Chondrocyte (in vitro differentiated cells): ENCODE data around the gene TFEB. TPM values are rescaled to one million over a fixed set of nuclear protein-coding genes. Genes with fewer than 3 reads are reported as not detected.

Experiments
- DNase-seq: peaks from one replicate; pipeline ENCODE4 v3.0.0; 2021; ENCODE audit warnings: mixed read lengths, low spot score
- H3K27ac Mint-ChIP-seq: one replicate; pipeline ENCODE4 v1.8.0; 2021; ENCODE audit warnings: mild to moderate bottlenecking, moderate library complexity, mixed read lengths; ENCODE audit not compliant: unreplicated experiment
- H3K27me3 Mint-ChIP-seq: 2 replicates; pipeline ENCODE4 v1.8.0; 2021; ENCODE audit warnings: low read depth, mixed read lengths
- H3K36me3 Mint-ChIP-seq: 2 replicates; pipeline ENCODE4 v1.8.0; 2021; ENCODE audit warnings: low read depth, mixed read lengths
- H3K4me1 Mint-ChIP-seq: 2 replicates; pipeline ENCODE4 v1.8.0; 2021; ENCODE audit warnings: low read depth, mild to moderate bottlenecking, mixed read lengths
- H3K4me3 Mint-ChIP-seq: one replicate; pipeline ENCODE4 v1.8.0; 2021; ENCODE audit warnings: mild to moderate bottlenecking, moderate library complexity, mixed read lengths; ENCODE audit not compliant: unreplicated experiment
- H3K9me3 Mint-ChIP-seq: 2 replicates; pipeline ENCODE4 v1.8.0; 2021; ENCODE audit warnings: low read depth, mixed read lengths
- total RNA-seq: library from RNA; stranded (reverse); gene quantifications from 3 replicates; pipeline ENCODE4 v1.2.1, GENCODE V29; 2021
- TF ChIP-seq, protein P1 (sequence below): fragments of 200-600 bp; sonication (generic); IDR thresholded peaks from 2 replicates; pipeline ENCODE4 v1.5.0; 2021; ENCODE audit warnings: antibody characterized with exemption, mild to moderate bottlenecking, moderate library complexity

The TFEB gene
- total RNA-seq, 1 donor from 2014 or later = 11.6 TPM

DNA sequence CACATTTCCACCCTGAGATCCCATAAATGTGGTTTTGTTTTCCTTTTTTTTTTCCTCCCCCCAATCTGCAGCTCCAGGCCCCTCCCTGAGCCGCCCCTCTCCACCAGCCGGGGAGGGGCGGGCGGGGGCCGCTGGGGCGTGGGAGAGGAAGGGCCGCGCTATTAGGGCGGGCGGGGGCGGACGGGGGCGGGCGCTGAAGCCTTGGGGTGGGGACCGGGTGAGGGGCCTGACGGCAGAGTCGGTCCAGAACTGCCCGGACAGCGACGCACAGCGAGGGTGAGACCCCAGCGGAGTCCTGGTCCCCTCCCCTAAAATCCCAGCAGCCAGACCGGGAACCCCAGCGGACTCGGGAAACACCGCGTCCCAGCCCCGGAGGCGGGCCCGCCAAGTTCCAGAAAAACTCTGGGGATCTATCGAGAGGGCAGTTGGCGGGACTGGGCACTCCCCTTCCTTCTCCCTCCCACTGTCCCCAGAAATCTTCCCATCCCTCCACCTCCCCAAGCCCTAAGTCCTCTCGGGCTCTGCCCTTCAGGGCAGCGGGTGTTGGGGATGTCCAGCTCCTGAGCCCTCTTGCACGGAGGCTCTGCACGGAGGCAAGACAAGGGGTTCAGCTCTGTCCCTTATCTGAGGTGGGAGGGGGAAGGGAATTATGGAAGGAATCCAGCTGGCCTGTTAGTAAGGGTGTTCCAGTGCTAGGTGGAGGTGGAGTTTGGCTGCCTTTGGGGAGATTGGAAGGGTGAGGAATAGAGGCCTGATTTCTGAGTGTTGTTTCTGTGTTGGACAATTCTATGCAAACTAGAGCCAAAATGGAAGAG is 45.4 kb upstream of the TFEB start, which contains the start of gene PRICKLE4:
TSS of gene PRICKLE4 (plus strand) at position 232 of the 815 bp plus-strand sequence. CDS start 2,692 bp downstream, outside the sequence.
- peak; percentile 68 for DNase-seq
- Mint-ChIP-seq H3K9me3 (no peaks in the 10 kb centered on the region), H3K4me1 (peaks cover 19% of the 10 kb centered on the region), H3K27ac (peak within 1 kb of the TSS; percentile 85), H3K27me3 (no peaks in the 10 kb centered on the region), H3K4me3 (peak within 1 kb of the TSS; percentile 90), H3K36me3 (peaks cover 3% of the 10 kb centered on the region)
- TF ChIP-seq, protein P1, sequence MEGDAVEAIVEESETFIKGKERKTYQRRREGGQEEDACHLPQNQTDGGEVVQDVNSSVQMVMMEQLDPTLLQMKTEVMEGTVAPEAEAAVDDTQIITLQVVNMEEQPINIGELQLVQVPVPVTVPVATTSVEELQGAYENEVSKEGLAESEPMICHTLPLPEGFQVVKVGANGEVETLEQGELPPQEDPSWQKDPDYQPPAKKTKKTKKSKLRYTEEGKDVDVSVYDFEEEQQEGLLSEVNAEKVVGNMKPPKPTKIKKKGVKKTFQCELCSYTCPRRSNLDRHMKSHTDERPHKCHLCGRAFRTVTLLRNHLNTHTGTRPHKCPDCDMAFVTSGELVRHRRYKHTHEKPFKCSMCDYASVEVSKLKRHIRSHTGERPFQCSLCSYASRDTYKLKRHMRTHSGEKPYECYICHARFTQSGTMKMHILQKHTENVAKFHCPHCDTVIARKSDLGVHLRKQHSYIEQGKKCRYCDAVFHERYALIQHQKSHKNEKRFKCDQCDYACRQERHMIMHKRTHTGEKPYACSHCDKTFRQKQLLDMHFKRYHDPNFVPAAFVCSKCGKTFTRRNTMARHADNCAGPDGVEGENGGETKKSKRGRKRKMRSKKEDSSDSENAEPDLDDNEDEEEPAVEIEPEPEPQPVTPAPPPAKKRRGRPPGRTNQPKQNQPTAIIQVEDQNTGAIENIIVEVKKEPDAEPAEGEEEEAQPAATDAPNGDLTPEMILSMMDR = no peak

DNA sequence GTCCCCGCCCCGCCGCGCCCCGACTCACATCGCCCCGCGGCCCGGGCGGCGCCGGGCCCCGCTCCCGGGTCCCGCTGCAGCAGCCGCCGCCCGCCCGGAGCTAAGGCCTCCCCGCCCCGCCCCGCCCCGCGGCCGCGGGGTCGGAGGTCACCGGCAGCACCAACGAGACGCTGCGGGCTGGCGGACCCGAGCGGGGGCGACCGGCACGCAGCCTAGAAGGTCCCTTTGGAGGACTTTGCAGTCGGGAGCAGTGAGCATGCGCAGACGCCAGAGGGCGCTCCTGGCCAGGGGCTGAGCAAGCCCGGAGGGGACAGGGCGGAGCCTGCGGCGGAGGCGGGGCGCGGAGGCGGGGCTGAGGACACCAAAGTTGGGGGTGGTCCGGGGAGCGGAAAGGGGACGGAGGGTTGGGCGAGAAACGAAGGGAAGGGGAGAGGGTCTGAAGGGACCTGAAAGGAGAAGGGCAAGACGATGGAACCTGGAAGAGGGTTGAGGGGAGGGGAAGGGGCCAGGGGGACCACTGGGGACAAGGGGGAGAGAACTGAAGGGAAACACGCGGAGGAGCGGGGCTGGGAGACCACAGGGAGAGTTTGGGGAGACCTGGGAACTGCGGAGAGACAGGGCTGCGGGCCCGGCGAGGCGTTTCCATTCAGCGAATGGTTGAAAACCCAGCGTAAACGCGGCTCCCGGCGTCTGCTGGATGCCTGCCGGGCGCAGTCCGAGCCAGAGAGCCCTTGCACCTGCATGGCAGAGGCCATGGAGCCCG is 44.6 kb upstream of the TFEB start, which contains the start of gene FRS3:
TSS of gene FRS3 (minus strand) at position 113 of the 763 bp plus-strand sequence. CDS start 2,913 bp downstream, outside the sequence.
- peak within 1 kb of the TSS; percentile 85 for H3K27ac Mint-ChIP-seq
- DNase-seq = peak; percentile 99
- H3K27me3 Mint-ChIP-seq = no peaks in the 10 kb centered on the region
- peaks cover 18% of the 10 kb centered on the region for H3K4me1 Mint-ChIP-seq
- peak within 1 kb of the TSS; percentile 90 for H3K4me3 Mint-ChIP-seq
- TF ChIP-seq, protein P1 = peak; percentile 89
- H3K9me3 Mint-ChIP-seq = no peaks in the 10 kb centered on the region
- peaks cover 3% of the 10 kb centered on the region for H3K36me3 Mint-ChIP-seq

DNA sequence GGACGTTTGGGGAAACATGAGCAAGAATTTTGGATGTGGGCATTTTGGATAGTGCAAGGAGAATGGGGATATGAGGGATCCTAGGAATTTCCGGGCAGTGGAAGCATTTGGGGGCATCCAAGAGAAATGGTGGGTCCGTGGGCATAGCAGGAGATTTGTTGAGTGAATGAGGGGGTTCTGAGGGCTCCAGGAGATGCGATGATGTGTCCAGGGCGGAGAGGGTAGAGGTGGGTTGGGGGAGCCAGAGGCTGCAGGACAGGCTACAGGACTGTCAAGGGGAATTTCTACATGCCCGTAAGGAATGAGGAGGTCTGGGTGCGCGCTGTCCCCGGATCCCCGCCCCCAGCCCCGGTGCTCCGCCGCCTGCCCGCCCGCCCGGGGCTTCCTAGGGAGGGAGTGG is 43.9 kb upstream of the TFEB start:
- Mint-ChIP-seq H3K27me3 (no peaks in the 10 kb centered on the region), H3K36me3 (peaks cover 5% of the 10 kb centered on the region), H3K4me3 (peak overlapping the region; percentile 83), H3K27ac (peak overlapping the region; percentile 74), H3K4me1 (peaks cover 18% of the 10 kb centered on the region), H3K9me3 (no peaks in the 10 kb centered on the region)
- DNase-seq = peak; percentile 40
- TF ChIP-seq, protein P1 = no peak

DNA sequence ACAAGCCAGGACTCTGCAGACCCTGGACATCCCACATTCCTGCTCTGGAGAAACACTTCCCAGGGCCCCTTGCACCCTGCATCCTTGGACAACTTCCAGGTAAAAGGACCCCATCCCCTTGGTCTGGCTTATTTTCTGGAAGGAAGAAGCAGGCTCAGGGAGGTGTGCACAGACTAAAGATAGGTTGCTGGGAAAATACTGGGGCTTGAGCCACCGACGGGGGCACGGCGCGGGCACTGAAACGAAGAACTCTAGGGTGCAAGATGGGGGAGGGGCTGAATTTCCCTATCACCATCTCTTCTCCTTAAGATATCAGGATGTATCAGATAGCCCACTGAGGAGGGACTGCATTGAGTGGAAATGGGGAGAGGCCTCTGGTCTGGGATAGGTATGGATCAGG is 43.5 kb upstream of the TFEB start:
- TF ChIP-seq, protein P1 = no peak
- H3K4me3 Mint-ChIP-seq = peak overlapping the region; percentile 83
- peak; percentile 15 for DNase-seq
- H3K9me3 Mint-ChIP-seq = no peaks in the 10 kb centered on the region
- no peak overlapping the region for H3K27ac Mint-ChIP-seq
- H3K27me3 Mint-ChIP-seq = no peaks in the 10 kb centered on the region
- peaks cover 18% of the 10 kb centered on the region for H3K4me1 Mint-ChIP-seq
- H3K36me3 Mint-ChIP-seq = peaks cover 6% of the 10 kb centered on the region
